ENCODE data around the gene DZIP1. TPM values are rescaled to one million over a fixed set of nuclear protein-coding genes. Genes with fewer than 3 reads are reported as not detected.
"Not testable (repeated sequence)": the region's sequence is repeated elsewhere in the genome, so short reads cannot be mapped to it uniquely, and the experiment has no call there.

DZIP1 gene
- total RNA-seq, 1 donor from 2014 or later: 0.64 TPM

- not testable (repeated sequence) for H3K36me3 Mint-ChIP-seq (ENCODE audit: low read depth); H3K4me3 Mint-ChIP-seq (ENCODE audit: low read depth); DNase-seq (ENCODE audit: low spot score); H3K4me1 Mint-ChIP-seq (ENCODE audit: low read depth); H3K27ac Mint-ChIP-seq
- Mint-ChIP-seq H3K9me3 (peaks cover 59% of the 10 kb centered on the region), H3K27me3 (ENCODE audit: low read depth) (peaks cover 13% of the 10 kb centered on the region)
- intact Hi-C loops (cut with micrococcal nuclease): loop anchor here (10.0 kb wide), 1 partner anchor 132 kb away; no protein-coding TSS in a partner anchor
These were observed 22.7 kb upstream of the DZIP1 start for GRCh38 chr13:95667235-95667634.

GRCh38 chr13:95660981-95661581, 16.6 kb upstream of the DZIP1 start:
- no peak for DNase-seq (ENCODE audit: low spot score)
- Mint-ChIP-seq H3K4me1 (ENCODE audit: low read depth) (no peaks in the 10 kb centered on the region), H3K9me3 (peaks cover 10% of the 10 kb centered on the region), H3K4me3 (ENCODE audit: low read depth) (no peak overlapping the region), H3K27me3 (ENCODE audit: low read depth) (peaks cover 23% of the 10 kb centered on the region), H3K27ac (no peak overlapping the region), H3K36me3 (ENCODE audit: low read depth) (no peaks in the 10 kb centered on the region)
- intact Hi-C loops (cut with micrococcal nuclease): loop anchor here (1.0 to 10.0 kb wide), 2 partner anchors 37 to 126 kb away; no protein-coding TSS in a partner anchor

- H3K4me3 Mint-ChIP-seq (ENCODE audit: low read depth): no peak overlapping the region
- H3K9me3 Mint-ChIP-seq: no peaks in the 10 kb centered on the region
- H3K27ac Mint-ChIP-seq: no peak overlapping the region
- H3K27me3 Mint-ChIP-seq (ENCODE audit: low read depth): peaks cover 18% of the 10 kb centered on the region
- intact Hi-C loops (cut with micrococcal nuclease): no loop called here
- no peak for DNase-seq (ENCODE audit: low spot score)
- no peaks in the 10 kb centered on the region for H3K36me3 Mint-ChIP-seq (ENCODE audit: low read depth)
- no peaks in the 10 kb centered on the region for H3K4me1 Mint-ChIP-seq (ENCODE audit: low read depth)
These were observed 15.0 kb upstream of the DZIP1 start for GRCh38 chr13:95659500-95659899.

DNA sequence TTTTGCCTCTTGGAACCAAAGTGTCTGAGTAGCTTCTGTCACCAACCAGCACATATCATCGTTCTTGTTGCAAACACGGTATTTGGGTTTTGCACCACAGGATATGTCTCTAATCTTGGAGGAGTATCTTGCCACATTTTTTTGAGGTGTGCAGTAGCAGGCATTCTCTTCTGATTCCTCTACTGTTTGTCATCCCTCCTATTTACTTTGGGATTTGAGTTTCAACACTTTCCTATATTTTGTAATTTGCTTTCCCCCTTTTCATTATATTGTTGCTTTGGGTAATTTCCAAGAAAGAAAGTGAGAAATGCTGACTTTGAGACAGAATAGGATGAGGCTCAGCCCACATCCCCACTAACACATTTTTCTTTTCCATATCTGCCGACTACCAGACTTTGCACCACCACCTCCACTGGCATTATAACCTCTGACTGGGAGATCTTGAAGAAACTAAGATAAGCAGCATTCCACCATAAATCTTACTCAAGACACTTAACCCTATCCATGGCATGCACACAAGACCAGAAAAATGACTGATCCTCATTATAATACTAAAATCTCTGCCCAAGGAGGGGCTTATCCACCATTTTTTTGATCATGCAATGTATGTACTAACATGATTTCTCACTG, 12.0 kb upstream of the DZIP1 start:
- Mint-ChIP-seq H3K36me3 (ENCODE audit: low read depth) (no peaks in the 10 kb centered on the region), H3K27ac (no peak overlapping the region), H3K4me3 (ENCODE audit: low read depth) (no peak overlapping the region), H3K27me3 (ENCODE audit: low read depth) (peaks cover 17% of the 10 kb centered on the region), H3K9me3 (no peaks in the 10 kb centered on the region), H3K4me1 (ENCODE audit: low read depth) (no peaks in the 10 kb centered on the region)
- intact Hi-C loops (cut with micrococcal nuclease): no loop called here
- DNase-seq (ENCODE audit: low spot score): no peak

DNA sequence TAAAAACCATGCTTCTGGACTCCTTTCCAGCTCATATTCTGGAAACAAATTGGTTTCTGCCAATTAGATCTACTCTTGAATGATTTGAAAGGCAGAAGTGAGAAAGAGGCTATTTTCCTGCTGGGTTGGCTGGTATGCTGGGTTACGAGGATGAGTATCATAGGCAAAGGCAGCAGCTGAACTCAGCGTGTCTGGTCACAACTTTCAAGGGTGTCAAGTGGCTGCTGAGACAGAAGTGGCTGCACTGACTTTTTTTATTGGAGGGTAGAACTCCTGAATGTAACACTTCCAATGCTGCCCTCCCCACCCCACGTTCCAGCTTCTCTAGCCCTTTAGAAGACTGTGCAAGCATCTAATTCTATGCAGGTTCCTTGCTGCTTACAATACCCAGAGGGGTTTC, 8.3 kb upstream of the DZIP1 start:
- no peak overlapping the region for H3K4me3 Mint-ChIP-seq (ENCODE audit: low read depth)
- no peak for DNase-seq (ENCODE audit: low spot score)
- H3K27me3 Mint-ChIP-seq (ENCODE audit: low read depth): peaks cover 16% of the 10 kb centered on the region
- intact Hi-C loops (cut with micrococcal nuclease): no loop called here
- H3K27ac Mint-ChIP-seq: no peak overlapping the region
- H3K4me1 Mint-ChIP-seq (ENCODE audit: low read depth): no peaks in the 10 kb centered on the region
- H3K9me3 Mint-ChIP-seq: no peaks in the 10 kb centered on the region
- no peaks in the 10 kb centered on the region for H3K36me3 Mint-ChIP-seq (ENCODE audit: low read depth)

GRCh38 chr13:95652244-95652764, 7.8 kb upstream of the DZIP1 start:
- intact Hi-C loops (cut with micrococcal nuclease): no loop called here
- DNase-seq (ENCODE audit: low spot score): no peak
- Mint-ChIP-seq H3K27ac (no peak overlapping the region), H3K9me3 (no peaks in the 10 kb centered on the region), H3K36me3 (ENCODE audit: low read depth) (no peaks in the 10 kb centered on the region), H3K4me3 (ENCODE audit: low read depth) (no peak overlapping the region), H3K4me1 (ENCODE audit: low read depth) (no peaks in the 10 kb centered on the region), H3K27me3 (ENCODE audit: low read depth) (peaks cover 20% of the 10 kb centered on the region)

DNA sequence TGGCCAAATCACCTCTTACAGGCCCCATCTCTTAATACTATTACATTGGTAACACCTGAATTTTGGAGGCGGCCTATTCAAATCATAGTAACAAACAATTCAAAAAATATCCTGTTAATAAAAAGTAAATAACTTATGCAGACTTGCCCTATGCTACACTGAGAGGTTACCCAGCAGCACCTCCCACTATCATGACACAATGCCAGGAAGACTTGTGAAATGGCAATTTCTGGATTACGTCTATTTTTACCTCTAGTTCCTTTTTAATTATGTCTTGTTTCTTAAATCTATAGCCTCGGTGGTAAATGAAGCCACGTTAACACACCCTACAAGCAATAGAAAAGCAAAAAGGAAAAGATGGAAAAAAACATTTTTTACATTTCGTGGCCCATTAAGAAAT, 6.2 kb upstream of the DZIP1 start:
- no peaks in the 10 kb centered on the region for H3K36me3 Mint-ChIP-seq (ENCODE audit: low read depth)
- no peak for DNase-seq (ENCODE audit: low spot score)
- intact Hi-C loops (cut with micrococcal nuclease): no loop called here
- H3K9me3 Mint-ChIP-seq: no peaks in the 10 kb centered on the region
- no peak overlapping the region for H3K27ac Mint-ChIP-seq
- H3K4me3 Mint-ChIP-seq (ENCODE audit: low read depth): no peak overlapping the region
- H3K27me3 Mint-ChIP-seq (ENCODE audit: low read depth): peaks cover 30% of the 10 kb centered on the region
- no peaks in the 10 kb centered on the region for H3K4me1 Mint-ChIP-seq (ENCODE audit: low read depth)

GRCh38 chr13:95647321-95647720, 2.8 kb upstream of the DZIP1 start:
- intact Hi-C loops (cut with micrococcal nuclease): loop anchor here (10.0 kb wide), 1 partner anchor 943 kb away; no protein-coding TSS in a partner anchor
- Mint-ChIP-seq H3K9me3 (no peaks in the 10 kb centered on the region), H3K27ac (no peak overlapping the region)

DNA sequence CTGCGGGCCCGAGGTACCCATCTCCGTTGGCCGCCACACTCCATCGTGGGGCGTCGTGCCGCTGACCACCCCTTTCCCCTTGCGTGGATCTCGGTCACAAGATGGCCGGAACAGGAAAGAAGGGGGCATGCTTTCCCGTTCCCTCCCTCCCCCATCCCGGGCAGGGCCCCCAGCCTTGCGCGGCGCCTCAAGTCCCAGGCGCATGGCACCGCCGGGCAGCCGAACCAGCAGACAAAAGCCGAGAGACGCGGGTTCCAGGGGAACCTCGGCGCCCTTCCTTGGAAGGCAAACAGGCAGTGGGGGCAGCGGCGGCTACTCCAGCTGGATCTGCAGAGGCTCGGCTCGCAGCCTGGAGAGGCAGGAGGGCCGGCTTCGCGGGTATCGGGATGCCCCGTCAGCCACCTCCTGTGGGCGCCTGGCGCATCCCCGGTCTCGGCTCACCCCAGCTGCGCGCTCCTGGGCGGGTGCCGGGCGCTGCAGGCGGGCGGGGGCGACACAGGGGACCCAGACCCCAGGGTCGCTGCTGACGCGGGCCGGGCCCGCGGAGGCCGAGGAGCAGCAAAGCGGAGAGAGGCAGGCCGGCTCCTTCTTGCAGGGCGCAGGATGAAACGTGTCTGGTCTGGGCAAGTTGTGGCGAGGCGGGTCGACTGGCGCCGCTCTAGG, 439 bp downstream of the DZIP1 start:
- Mint-ChIP-seq H3K4me1 (ENCODE audit: low read depth) (peaks cover 4% of the 10 kb centered on the region), H3K9me3 (no peaks in the 10 kb centered on the region), H3K27ac (no peak overlapping the region), H3K27me3 (ENCODE audit: low read depth) (peaks cover 55% of the 10 kb centered on the region), H3K36me3 (ENCODE audit: low read depth) (no peaks in the 10 kb centered on the region), H3K4me3 (ENCODE audit: low read depth) (no peak overlapping the region)
- intact Hi-C loops (cut with micrococcal nuclease): loop anchor here (2.0 to 10.0 kb wide), 3 partner anchors 21 to 939 kb away; partner anchors contain the start of gene CLDN10
- no peak for DNase-seq (ENCODE audit: low spot score)

More at GRCh38 chr13:95647321-95647720, 2.8 kb upstream of the DZIP1 start:
- no peak overlapping the region for H3K4me3 Mint-ChIP-seq (ENCODE audit: low read depth)
- peaks cover 42% of the 10 kb centered on the region for H3K27me3 Mint-ChIP-seq (ENCODE audit: low read depth)
- no peaks in the 10 kb centered on the region for H3K36me3 Mint-ChIP-seq (ENCODE audit: low read depth)
- no peak for DNase-seq (ENCODE audit: low spot score)
- peaks cover 4% of the 10 kb centered on the region for H3K4me1 Mint-ChIP-seq (ENCODE audit: low read depth)

GRCh38 chr13:95643571-95643935, 953 bp downstream of the DZIP1 start:
- DNase-seq (ENCODE audit: low spot score): no peak
- no peaks in the 10 kb centered on the region for H3K36me3 Mint-ChIP-seq (ENCODE audit: low read depth)
- no peak overlapping the region for H3K27ac Mint-ChIP-seq
- H3K9me3 Mint-ChIP-seq: no peaks in the 10 kb centered on the region
- peaks cover 58% of the 10 kb centered on the region for H3K27me3 Mint-ChIP-seq (ENCODE audit: low read depth)
- intact Hi-C loops (cut with micrococcal nuclease): loop anchor here (5.0 to 10.0 kb wide), 2 partner anchors 91 to 939 kb away; partner anchors contain the start of gene CLDN10
- H3K4me1 Mint-ChIP-seq (ENCODE audit: low read depth): peaks cover 4% of the 10 kb centered on the region
- H3K4me3 Mint-ChIP-seq (ENCODE audit: low read depth): peak overlapping the region; percentile 64

- no peaks in the 10 kb centered on the region for H3K36me3 Mint-ChIP-seq (ENCODE audit: low read depth)
- peaks cover 57% of the 10 kb centered on the region for H3K27me3 Mint-ChIP-seq (ENCODE audit: low read depth)
- no peaks in the 10 kb centered on the region for H3K9me3 Mint-ChIP-seq
- no peak for DNase-seq (ENCODE audit: low spot score)
- H3K4me1 Mint-ChIP-seq (ENCODE audit: low read depth): peaks cover 4% of the 10 kb centered on the region
- no peak overlapping the region for H3K27ac Mint-ChIP-seq
- intact Hi-C loops (cut with micrococcal nuclease): loop anchor here (5.0 to 10.0 kb wide), 2 partner anchors 91 to 938 kb away; partner anchors contain the start of gene CLDN10
- no peak overlapping the region for H3K4me3 Mint-ChIP-seq (ENCODE audit: low read depth)
These were observed 1.5 kb downstream of the DZIP1 start for GRCh38 chr13:95642999-95643398.

GRCh38 chr13:95642028-95642621, 2.4 kb downstream of the DZIP1 start:
- peaks cover 4% of the 10 kb centered on the region for H3K4me1 Mint-ChIP-seq (ENCODE audit: low read depth)
- DNase-seq (ENCODE audit: low spot score): no peak
- no peaks in the 10 kb centered on the region for H3K36me3 Mint-ChIP-seq (ENCODE audit: low read depth)
- H3K27ac Mint-ChIP-seq: no peak overlapping the region
- H3K27me3 Mint-ChIP-seq (ENCODE audit: low read depth): peaks cover 52% of the 10 kb centered on the region
- H3K9me3 Mint-ChIP-seq: no peaks in the 10 kb centered on the region
- no peak overlapping the region for H3K4me3 Mint-ChIP-seq (ENCODE audit: low read depth)
- intact Hi-C loops (cut with micrococcal nuclease): loop anchor here (5.0 to 10.0 kb wide), 2 partner anchors 90 to 937 kb away; partner anchors contain the start of gene CLDN10
